Measurements from ENCODE around the gene RER1. TPM values are rescaled to one million over a fixed set of nuclear protein-coding genes. Genes with fewer than 3 reads are reported as not detected.
A peak's percentile ranks its signal among the peaks of the same experiment; 100 is the strongest.

RER1 gene
- total and polyA plus RNA-seq, 8 donors: 89.6 to 167 (median 101) TPM

- Histone ChIP-seq H3K4me3 (peak overlapping the region; percentile 81 to 98), H3K27ac (no peak overlapping the region), H3K27me3 (no peaks in the 10 kb centered on the region), H3K9me3 (no peaks in the 10 kb centered on the region), H3K36me3 (peaks cover 6 to 45% of the 10 kb centered on the region in 2 donors), H3K4me1 (peaks cover 13 to 37% of the 10 kb centered on the region in 2 donors)
- ATAC-seq (no peak), DNase-seq (peak in 1 of 4 donors; percentile 59)
- intact Hi-C loops (cut with DNase I): no loop called here
- no peak for TF ChIP-seq CTCF (IDR thresholded peaks at IDR 0.05)
Observed at GRCh38 chr1:2392686-2393085, 1.0 kb downstream of the RER1 start.

- no peak for ATAC-seq
- H3K27me3 ChIP-seq: no peaks in the 10 kb centered on the region
- peaks cover 13 to 37% of the 10 kb centered on the region in 2 donors for H3K4me1 ChIP-seq
- TF ChIP-seq CTCF (IDR thresholded peaks at IDR 0.05): no peak
- DNase-seq: no peak
- no peaks in the 10 kb centered on the region for H3K9me3 ChIP-seq
- intact Hi-C loops (cut with DNase I): no loop called here
- H3K36me3 ChIP-seq: peaks cover 6 to 53% of the 10 kb centered on the region in 2 donors
- H3K27ac ChIP-seq: no peak overlapping the region
- peak overlapping the region in 1 of 2 donors; percentile 98 for H3K4me3 ChIP-seq
Observed at GRCh38 chr1:2393471-2393877, 1.8 kb downstream of the RER1 start.

GRCh38 chr1:2394220-2394619, 2.6 kb downstream of the RER1 start:
- intact Hi-C loops (cut with DNase I): no loop called here
- peaks cover 13 to 37% of the 10 kb centered on the region in 2 donors for H3K4me1 ChIP-seq
- H3K27ac ChIP-seq: no peak overlapping the region
- TF ChIP-seq CTCF (IDR thresholded peaks at IDR 0.05): no peak
- no peaks in the 10 kb centered on the region for H3K27me3 ChIP-seq
- no peaks in the 10 kb centered on the region for H3K9me3 ChIP-seq
- no peak overlapping the region for H3K4me3 ChIP-seq
- DNase-seq (no peak), ATAC-seq (no peak)
- peaks cover 6 to 61% of the 10 kb centered on the region in 2 donors for H3K36me3 ChIP-seq

- no peak for ATAC-seq
- H3K9me3 ChIP-seq: no peaks in the 10 kb centered on the region
- no peak for DNase-seq
- H3K36me3 ChIP-seq: peaks cover 6 to 66% of the 10 kb centered on the region in 2 donors
- TF ChIP-seq CTCF (IDR thresholded peaks at IDR 0.05): no peak
- no peak overlapping the region for H3K4me3 ChIP-seq
- no peak overlapping the region for H3K27ac ChIP-seq
- H3K4me1 ChIP-seq: peaks cover 13 to 37% of the 10 kb centered on the region in 2 donors
- intact Hi-C loops (cut with DNase I): no loop called here
- no peaks in the 10 kb centered on the region for H3K27me3 ChIP-seq
Observed at GRCh38 chr1:2394761-2395160, 3.1 kb downstream of the RER1 start.

- Histone ChIP-seq H3K27me3 (no peaks in the 10 kb centered on the region), H3K36me3 (peaks cover 6 to 71% of the 10 kb centered on the region in 2 donors), H3K27ac (no peak overlapping the region), H3K9me3 (no peaks in the 10 kb centered on the region), H3K4me3 (no peak overlapping the region), H3K4me1 (peaks cover 13 to 36% of the 10 kb centered on the region in 2 donors)
- intact Hi-C loops (cut with DNase I): no loop called here
- no peak for ATAC-seq
- no peak for TF ChIP-seq CTCF (IDR thresholded peaks at IDR 0.05)
- no peak for DNase-seq
Observed at GRCh38 chr1:2395245-2395644, 3.6 kb downstream of the RER1 start.
